ENCODE data around the gene TRAFD1.

- TF ChIP-seq CTCF (IDR thresholded peaks at IDR 0.05; ENCODE audit: extremely low read depth in 1 of 2, insufficient read depth in 1 of 2, low read depth in 1 of 2, low read length in 2 of 2): no peak
- TF ChIP-seq, protein P1, sequence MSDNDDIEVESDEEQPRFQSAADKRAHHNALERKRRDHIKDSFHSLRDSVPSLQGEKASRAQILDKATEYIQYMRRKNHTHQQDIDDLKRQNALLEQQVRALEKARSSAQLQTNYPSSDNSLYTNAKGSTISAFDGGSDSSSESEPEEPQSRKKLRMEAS (IDR thresholded peaks at IDR 0.05; ENCODE audit: insufficient read depth, insufficient read length): peak; percentile 78
- TF ChIP-seq EZH2 (IDR thresholded peaks at IDR 0.05; ENCODE audit: borderline replicate concordance, low read depth, low read length, severe bottlenecking): no peak
These were observed 16.9 kb upstream of the TRAFD1 start, which contains the start of gene NAA25 for GRCh38 chr12:112108202-112109079.
